Stimulated activated CD8-positive, alpha-beta memory T cell treated with anti-CD3 and anti-CD28 coated beads, Interleukin-7, amount 100 ng/mL, for 4 hours (primary cell): ENCODE data around the gene PCDHGC4.
A peak's percentile ranks its signal among the peaks of the same experiment; 100 is the strongest.

ENCODE experiments used
- DNase-seq, 2 donors: peaks; one replicate each; pipeline ENCODE4 v3.0.0-alpha.2; 2020; ENCODE audit warnings: low read depth in 2 of 2

Gene PCDHGC4

GRCh38 chr5:141512390-141512910, 27.6 kb downstream of the PCDHGC4 start:
- DNase-seq, result peak; percentile 61 to 67

DNA sequence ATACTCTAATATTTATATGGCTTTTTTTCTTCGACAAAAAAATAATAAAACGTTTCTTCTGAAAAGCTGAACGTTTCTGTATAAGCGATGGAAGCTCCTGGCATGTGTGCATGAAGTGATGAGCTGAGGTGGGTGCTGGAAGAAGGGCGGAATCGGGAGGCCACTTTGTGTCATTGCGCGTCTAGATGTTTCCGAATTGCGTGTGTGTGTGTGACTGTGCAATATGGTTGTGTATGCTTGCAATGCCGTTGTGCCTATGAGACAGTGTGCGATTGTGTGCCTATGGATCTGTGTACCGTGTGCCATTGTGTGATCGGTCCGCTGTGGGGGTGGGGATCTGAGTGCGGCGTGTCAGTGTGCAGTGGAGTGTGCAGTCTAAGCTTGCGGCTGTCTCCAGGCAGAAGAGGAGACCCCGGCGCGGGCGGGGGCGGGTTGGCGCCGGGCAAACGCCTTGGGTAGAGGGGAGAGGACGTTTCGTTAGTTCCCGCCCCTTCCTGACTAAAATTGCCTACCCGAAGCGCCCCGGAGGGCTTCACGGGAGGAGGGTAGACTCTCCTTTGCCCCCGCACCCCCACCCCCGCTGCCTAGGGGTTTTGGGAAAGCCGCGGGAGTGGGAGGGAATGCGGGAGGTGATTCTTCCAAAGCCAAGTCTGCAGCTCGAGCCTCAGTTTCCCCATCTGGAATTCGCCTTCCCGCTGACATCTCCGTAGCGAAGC, 28.2 kb downstream of the PCDHGC4 start:
- DNase-seq, result no peak

DNA sequence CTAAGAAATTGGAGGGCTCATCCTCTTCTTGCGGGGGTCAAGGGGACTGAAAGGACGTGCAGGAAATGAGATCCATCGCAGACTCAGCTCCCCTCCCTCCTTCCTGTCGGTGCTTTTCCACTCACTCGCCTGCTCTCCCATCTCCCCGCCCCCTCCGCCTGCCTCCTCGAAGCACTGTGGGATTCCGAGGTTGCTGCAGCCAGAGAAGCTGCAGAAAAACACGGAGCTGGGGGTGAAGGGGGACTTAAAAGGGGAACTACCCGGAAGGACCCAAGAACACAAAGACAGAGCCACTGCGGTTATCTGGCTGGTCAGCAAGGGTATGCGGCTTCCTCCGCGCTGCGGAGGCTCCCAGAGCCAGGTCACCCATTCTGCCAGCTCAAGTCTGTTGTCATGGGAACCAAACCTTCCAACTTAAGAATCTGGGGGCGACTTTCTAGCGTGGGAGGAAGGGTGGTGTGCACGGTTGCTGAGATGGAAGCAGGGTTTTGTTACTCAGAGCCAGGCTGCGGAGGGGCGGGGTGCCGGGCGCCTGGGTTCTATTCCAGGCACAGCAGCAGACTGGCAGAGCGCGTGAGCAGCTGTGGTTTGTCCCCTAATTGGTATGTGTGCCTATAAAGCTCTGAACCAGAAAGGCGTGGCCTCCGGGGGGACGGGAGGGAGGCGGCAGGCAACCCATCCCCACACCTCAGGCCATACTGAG, 28.9 kb downstream of the PCDHGC4 start:
- DNase-seq, result peak; percentile 74 to 75

- DNase-seq, result no peak
Measured at GRCh38 chr5:141514330-141515133, 29.7 kb downstream of the PCDHGC4 start.

GRCh38 chr5:141515141-141515540, 30.3 kb downstream of the PCDHGC4 start:
- no peak for DNase-seq

- no peak for DNase-seq
Measured at GRCh38 chr5:141515946-141516671, 31.3 kb downstream of the PCDHGC4 start.

- no peak for DNase-seq
Measured at GRCh38 chr5:141516672-141517025, 31.8 kb downstream of the PCDHGC4 start.

GRCh38 chr5:141517312-141517711, 32.5 kb downstream of the PCDHGC4 start:
- DNase-seq, result no peak

GRCh38 chr5:141517880-141518617, 33.2 kb downstream of the PCDHGC4 start:
- no peak for DNase-seq

DNA sequence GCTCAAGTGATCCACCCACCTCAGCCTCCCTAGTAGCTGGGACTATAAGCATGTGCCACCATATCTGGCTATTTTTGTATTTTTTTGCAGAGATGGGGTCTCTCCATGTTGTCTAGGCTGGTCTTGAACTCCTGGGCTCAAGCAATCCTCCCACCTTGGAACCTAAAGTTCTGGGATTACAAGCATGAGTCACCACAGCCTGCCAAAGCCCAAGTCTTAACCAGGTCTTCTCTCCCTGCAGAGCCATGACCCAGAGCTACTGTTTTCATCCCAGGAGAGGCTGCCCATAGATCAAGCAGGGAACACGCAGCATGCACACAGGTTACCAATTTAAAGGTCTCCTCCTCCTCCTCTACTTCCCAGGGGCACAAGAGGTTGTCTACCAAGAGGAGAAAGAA, 33.8 kb downstream of the PCDHGC4 start:
- no peak for DNase-seq

DNA sequence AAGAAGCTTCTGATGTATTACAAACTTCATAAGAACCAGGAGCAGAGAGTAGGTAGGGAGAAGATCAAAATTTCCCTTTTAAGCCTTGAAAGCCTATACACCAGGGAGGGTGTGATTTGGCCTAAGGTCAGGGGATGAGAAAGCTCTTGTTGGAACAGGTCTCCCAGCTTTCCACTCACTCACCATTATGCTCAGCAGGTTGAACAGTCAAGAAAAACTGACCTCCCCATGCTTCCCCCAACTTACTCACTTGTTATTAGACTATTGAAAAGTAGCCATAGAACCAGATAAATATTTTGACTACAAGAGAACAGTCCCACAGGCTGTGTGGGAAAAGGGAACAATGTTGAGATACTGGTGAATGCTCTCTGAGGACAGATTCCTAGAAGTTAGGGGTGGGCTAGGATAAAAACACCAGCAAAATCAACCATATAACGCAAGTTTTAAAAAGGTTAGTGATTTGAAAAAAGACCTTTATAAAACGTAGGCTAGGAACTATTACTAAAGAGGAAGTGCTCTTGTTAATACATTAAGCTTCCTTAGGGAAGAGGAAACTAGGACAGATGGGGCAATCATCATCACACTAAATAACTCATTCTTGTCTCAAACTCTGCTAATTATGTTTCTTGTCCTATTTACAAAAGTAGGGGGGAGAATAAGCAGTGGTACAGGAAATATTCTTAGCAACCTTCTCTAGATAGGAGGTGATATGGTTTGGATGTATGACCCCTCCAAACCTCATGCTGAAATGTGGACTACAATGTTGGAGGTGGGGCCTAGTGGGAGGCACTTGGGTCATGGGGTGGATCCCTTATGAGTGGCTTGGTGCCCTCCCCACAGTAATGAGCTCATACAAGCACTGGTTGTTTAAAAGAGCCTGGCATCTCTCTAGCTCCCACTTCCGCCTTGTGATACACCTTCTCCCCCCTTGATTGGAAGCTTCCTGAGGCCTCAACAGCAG, 35.1 kb downstream of the PCDHGC4 start:
- no peak for DNase-seq

GRCh38 chr5:141521244-141521781, 36.5 kb downstream of the PCDHGC4 start:
- DNase-seq, result no peak

- DNase-seq, result no peak
Measured at GRCh38 chr5:141522301-141522700, 37.5 kb downstream of the PCDHGC4 start.

DNA sequence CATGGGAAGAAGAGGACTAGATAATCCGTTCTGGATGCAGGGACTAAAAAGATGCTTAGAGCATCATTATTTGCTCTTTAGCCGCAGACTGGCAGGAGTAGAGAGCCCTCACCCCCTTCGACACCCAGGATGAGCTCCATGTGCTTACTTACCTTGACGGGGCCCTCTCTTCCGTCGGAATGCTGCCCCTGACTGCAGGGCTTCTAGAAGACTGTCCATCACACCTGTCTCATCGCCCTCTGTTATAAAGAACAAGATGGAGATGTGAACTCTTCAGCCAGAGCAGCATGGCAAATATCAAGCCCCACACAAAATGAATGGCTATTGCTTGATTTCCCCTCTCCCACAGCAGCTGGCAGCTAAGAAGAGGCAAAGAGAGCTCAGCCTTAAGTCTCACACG, 39.2 kb downstream of the PCDHGC4 start:
- DNase-seq, result no peak

GRCh38 chr5:141524604-141525597, 40.1 kb downstream of the PCDHGC4 start:
- no peak for DNase-seq

DNA sequence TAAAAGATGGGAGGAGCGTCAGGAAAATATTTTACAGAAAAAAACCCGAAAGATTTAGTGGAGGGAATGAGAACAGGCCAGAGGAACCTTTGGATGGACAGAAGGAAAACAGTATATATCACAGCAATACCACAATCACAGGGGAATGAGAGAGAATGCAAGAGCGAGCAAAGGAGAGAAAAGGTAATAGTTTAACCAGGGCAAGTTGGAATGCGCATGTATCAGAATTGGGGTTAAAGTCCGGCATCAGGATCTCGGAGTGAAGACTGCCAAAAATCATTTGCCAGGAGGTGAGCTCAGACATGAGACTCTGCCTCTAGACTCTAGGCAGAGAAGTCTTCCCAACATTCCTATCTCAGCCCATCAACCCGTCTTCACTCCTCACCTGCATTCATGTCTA, 40.8 kb downstream of the PCDHGC4 start:
- DNase-seq, result no peak

DNA sequence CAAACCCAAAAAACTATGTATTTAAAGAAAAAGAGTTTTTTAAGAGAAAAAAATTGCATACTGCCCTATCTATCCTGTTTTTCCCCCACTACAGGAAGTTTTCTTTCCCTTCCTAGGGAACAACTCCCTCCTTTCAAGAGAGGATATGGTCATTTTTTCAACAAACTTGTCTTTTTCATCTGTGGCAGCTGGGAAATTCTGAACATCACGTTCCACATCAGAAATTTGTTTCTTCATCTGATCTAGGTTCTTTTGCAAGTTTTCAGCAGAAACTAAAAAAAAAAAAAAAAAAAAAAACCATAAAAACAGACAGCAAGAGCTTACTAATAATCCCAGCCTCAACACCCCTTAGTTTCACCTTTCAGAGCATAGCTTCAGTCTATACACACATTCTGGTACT, 42.6 kb downstream of the PCDHGC4 start:
- DNase-seq, result no peak

DNA sequence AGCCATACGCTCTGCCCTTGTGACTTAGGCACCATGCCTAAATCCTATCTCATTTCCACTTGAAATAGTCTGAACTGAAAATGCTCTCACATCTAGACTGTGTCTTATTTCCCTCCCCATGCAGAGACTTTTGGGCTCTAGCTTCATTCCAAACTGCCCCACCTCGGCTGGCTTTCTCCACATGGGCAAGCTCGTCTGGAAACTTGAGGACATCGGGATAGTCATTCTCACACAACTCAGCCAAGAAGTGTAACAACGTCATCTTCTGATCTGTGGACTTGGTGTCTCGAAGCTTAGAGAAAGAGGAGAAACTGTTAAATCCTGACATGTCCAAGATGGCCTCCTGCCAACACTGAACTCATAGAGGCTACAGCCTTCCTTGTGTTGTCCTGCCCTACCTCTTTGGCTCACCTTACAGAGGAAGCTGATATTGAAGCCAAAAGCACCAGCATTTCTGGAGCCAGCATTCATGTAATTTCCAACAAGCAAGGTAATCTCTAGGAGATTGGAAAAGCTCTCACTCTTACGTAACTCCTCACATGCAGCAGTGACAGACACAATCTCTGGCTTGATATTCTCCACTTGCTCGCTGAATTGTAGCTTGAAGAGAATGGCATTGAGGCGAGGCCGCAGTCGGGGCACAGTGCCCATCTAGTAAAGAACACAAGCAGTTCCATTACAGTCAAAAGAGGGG, 43.6 kb downstream of the PCDHGC4 start:
- DNase-seq, result no peak
